ENCODE measurements around the gene RHOH. TPM values are rescaled to one million over a fixed set of nuclear protein-coding genes. Genes with fewer than 3 reads are reported as not detected.

The RHOH gene
- total and polyA plus RNA-seq, 2 of the 13 experiments (the other 11 are each of a cell fraction or from before 2014, with no cell fraction given): 0.57 TPM; not detected in 1

DNA sequence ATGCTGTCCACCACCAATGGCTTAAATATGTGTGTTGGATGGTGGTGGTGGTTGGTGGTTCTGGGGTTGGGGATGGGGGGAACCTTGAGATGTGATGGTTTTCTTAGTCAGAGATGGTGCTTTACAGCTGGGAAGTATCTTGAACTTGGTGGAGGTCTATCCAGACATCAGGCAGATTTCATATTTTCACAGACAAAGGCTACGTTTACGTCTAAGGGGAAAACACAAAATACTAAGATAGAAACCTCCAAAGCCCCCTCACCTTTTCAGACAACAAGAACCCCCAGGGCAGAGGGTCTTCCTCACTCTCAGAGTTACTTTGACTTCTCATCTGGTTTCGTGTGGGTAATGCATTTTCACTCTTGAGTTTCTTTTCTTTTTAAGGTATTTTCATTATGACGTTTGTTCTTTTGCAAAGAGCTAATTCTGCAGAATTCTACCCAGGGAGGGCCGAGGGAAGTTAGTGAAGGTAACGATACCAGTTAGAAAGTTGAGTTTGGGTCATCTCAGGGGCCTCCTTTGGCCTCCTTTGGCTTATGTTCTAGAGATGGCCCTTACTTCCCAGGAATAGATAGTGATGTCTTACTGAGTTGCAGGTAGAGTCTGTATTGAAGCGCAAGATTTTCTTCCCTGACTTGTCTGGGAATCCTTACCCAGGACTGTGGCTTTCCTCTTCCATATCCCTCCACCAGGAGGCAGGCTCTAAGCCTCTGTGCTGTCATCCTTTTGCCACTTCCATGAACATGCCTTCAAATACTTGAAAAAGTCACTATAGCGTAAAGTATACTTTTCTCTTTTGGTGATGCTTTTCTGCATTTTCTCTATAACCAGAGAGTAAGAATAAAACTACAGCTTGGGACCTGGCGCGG lies 31.9 kb downstream of the RHOH start:
- ChIA-PET POLR2A (no interaction called here), CTCF (ENCODE audit: low intra/inter-chr PET ratio, low total read pairs) (interaction anchor here (1.3 kb wide), 1 partner anchor 81 kb away, joined by 5 read pairs; no protein-coding TSS in a partner anchor)
- no peaks in the 10 kb centered on the region for H4K20me1 ChIP-seq (ENCODE audit: insufficient read depth, low read length)
- H2AFZ ChIP-seq (ENCODE audit: low read length): no peak overlapping the region
- in situ Hi-C loops (cut with HindIII; ENCODE audit: extremely low pct_ligation_motif_present, low pct_unique_long_range_greater_than_20kb): no loop called here
- BruUV-seq (replicated peaks): no TSS peak
- DNase-seq (ENCODE audit: low spot score): no peak
- intact Hi-C loops (cut with micrococcal nuclease; ENCODE audit: unreplicated experiment): loop anchor here (1.0 kb wide), 1 partner anchor 81 kb away; no protein-coding TSS in a partner anchor
- no peaks in the 10 kb centered on the region for H3K36me3 ChIP-seq (replicated peaks in 1 of 2; ENCODE audit: control insufficient read depth in 1 of 2, insufficient read depth in 2 of 2, low read length in 2 of 2)
- no peak overlapping the region for H3K9ac ChIP-seq (ENCODE audit: insufficient read depth, low read depth, low read length)
- no peak overlapping the region for H3K4me2 ChIP-seq (ENCODE audit: low read depth, low read length)
- TF ChIP-seq SMC3 (IDR thresholded peaks at IDR 0.05; ENCODE audit: low read length): peak; percentile 44; the same call in 1 of the 2 replicates
- TF ChIP-seq SNAPC2 (CRISPR knock-in tag; IDR thresholded peaks at IDR 0.05): no peak
- TF ChIP-seq STAG1 (CRISPR knock-in tag; IDR thresholded peaks at IDR 0.05): peak; percentile 40; the same call in 1 of the 2 replicates
- TF ChIP-seq, protein P1, sequence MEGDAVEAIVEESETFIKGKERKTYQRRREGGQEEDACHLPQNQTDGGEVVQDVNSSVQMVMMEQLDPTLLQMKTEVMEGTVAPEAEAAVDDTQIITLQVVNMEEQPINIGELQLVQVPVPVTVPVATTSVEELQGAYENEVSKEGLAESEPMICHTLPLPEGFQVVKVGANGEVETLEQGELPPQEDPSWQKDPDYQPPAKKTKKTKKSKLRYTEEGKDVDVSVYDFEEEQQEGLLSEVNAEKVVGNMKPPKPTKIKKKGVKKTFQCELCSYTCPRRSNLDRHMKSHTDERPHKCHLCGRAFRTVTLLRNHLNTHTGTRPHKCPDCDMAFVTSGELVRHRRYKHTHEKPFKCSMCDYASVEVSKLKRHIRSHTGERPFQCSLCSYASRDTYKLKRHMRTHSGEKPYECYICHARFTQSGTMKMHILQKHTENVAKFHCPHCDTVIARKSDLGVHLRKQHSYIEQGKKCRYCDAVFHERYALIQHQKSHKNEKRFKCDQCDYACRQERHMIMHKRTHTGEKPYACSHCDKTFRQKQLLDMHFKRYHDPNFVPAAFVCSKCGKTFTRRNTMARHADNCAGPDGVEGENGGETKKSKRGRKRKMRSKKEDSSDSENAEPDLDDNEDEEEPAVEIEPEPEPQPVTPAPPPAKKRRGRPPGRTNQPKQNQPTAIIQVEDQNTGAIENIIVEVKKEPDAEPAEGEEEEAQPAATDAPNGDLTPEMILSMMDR (CRISPR knock-in tag; IDR thresholded peaks at IDR 0.05): peak; percentile 39; the same call in 1 of the 2 replicates
- WGBS (ENCODE audit: low lambda C conversion rate): 58% methylated on average over 10 of the region's 10 CpGs
- no peak overlapping the region for H3K27ac ChIP-seq (ENCODE audit: extremely low read length, insufficient read depth, low read length)
- no peak for FAIRE-seq
- H3K4me3 ChIP-seq (replicated peaks in 1 of 3; ENCODE audit: insufficient read depth in 1 of 3, low read depth in 2 of 3, low read length in 3 of 3): no peak overlapping the region
- H3K79me2 ChIP-seq (ENCODE audit: insufficient read depth, low read length): no peaks in the 10 kb centered on the region
- H3K9me3 ChIP-seq (ENCODE audit: low read length): no peaks in the 10 kb centered on the region
- peak; percentile 71 for ATAC-seq
- H3K4me1 ChIP-seq (ENCODE audit: insufficient read depth, low read length): peaks cover 12% of the 10 kb centered on the region
- no peaks in the 10 kb centered on the region for H3K27me3 ChIP-seq (ENCODE audit: control insufficient read depth in 1 of 2, insufficient read depth in 2 of 2, low read length in 2 of 2)

DNA sequence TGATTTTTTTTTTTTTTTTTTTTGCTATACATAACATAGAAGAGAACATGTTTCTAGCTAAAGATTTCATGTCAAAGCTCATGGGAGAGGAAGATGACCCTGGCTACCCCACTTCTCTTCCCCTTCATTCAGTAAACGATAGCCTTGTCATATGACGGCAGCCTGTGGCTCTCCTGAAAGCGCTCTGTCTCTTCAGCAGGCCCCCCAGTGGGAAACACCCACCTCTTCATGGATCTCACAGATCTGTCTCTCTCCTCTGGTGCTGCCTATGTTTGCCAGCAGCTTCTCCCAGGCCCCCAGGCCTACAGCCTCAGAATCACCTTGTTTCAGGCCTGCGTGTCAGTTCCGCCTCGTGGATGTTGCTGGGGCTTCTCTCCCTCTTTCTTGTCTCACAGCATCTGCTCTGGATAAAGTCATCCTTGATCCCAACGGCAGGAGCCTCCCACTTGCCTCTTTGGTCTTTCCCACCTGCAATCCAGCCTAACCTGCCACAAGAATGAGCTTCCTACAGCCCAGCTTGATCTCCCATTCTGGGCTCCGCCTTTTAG lies 34.6 kb downstream of the RHOH start:
- ATAC-seq: no peak
- DNase-seq (ENCODE audit: low spot score): no peak
- FAIRE-seq: no peak
- H3K4me3 ChIP-seq (replicated peaks in 1 of 3; ENCODE audit: insufficient read depth in 1 of 3, low read depth in 2 of 3, low read length in 3 of 3): no peak overlapping the region
- H3K27me3 ChIP-seq (ENCODE audit: control insufficient read depth in 1 of 2, insufficient read depth in 2 of 2, low read length in 2 of 2): no peaks in the 10 kb centered on the region
- no peaks in the 10 kb centered on the region for H3K79me2 ChIP-seq (ENCODE audit: insufficient read depth, low read length)
- 67% methylated on average over 8 of the region's 8 CpGs for WGBS (ENCODE audit: low lambda C conversion rate)
- H2AFZ ChIP-seq (ENCODE audit: low read length): no peak overlapping the region
- in situ Hi-C loops (cut with HindIII; ENCODE audit: extremely low pct_ligation_motif_present, low pct_unique_long_range_greater_than_20kb): no loop called here
- H4K20me1 ChIP-seq (ENCODE audit: insufficient read depth, low read length): no peaks in the 10 kb centered on the region
- intact Hi-C loops (cut with micrococcal nuclease; ENCODE audit: unreplicated experiment): no loop called here
- H3K9me3 ChIP-seq (ENCODE audit: low read length): no peaks in the 10 kb centered on the region
- POLR2A ChIA-PET: no interaction called here
- no peaks in the 10 kb centered on the region for H3K36me3 ChIP-seq (replicated peaks in 1 of 2; ENCODE audit: control insufficient read depth in 1 of 2, insufficient read depth in 2 of 2, low read length in 2 of 2)
- H3K27ac ChIP-seq (ENCODE audit: extremely low read length, insufficient read depth, low read length): no peak overlapping the region
- no peak for TF ChIP-seq NONO (IDR thresholded peaks at IDR 0.05)
- no peak for TF ChIP-seq NONO (CRISPR knock-in tag; conservative IDR thresholded peaks at IDR 0.05)
- H3K9ac ChIP-seq (ENCODE audit: insufficient read depth, low read depth, low read length): no peak overlapping the region
- H3K4me2 ChIP-seq (ENCODE audit: low read depth, low read length): no peak overlapping the region
- CTCF ChIA-PET (ENCODE audit: low intra/inter-chr PET ratio, low total read pairs): no interaction called here
- BruUV-seq (replicated peaks): no TSS peak
- H3K4me1 ChIP-seq (ENCODE audit: insufficient read depth, low read length): peaks cover 19% of the 10 kb centered on the region

Measured in HepG2 (cell line).